ENCODE measurements around the gene S100A3.

GRCh38 chr1:153536012-153536670 is 12.9 kb downstream of the S100A3 start:
- TF ChIP-seq CTCF (IDR thresholded peaks at IDR 0.05) (no peak), POLR2AphosphoS5 (IDR thresholded peaks at IDR 0.05) (peak; percentile 84)

All from gastroesophageal sphincter (tissue), 3 donors.